HEK293 (cell line): Measurements from ENCODE around the gene CNIH3.

Experiments
- ATF2 ChIP-seq: fragments of 450-650 bp; formaldehyde crosslinking; IDR thresholded peaks from 2 replicates; pipeline ENCODE4 v1.5.1; 2016; ENCODE audit warnings: missing biosample characterization, missing genetic modification characterization, low read depth
- CTCF ChIP-seq: fragments of 450-650 bp; formaldehyde crosslinking; IDR thresholded peaks from 2 replicates; pipeline ENCODE4 v1.5.1; 2016; ENCODE audit warnings: missing biosample characterization, missing genetic modification characterization
- SALL2 ChIP-seq: fragments of 450-650 bp; formaldehyde crosslinking; IDR thresholded peaks from 2 replicates; pipeline ENCODE4 v1.5.0; 2017; ENCODE audit warnings: missing biosample characterization, mild to moderate bottlenecking, missing genetic modification characterization, borderline replicate concordance
- SETDB1 ChIP-seq: IDR thresholded peaks from one replicate; pipeline ENCODE4 v1.6.1; 2017; ENCODE audit warnings: mild to moderate bottlenecking, low read length, moderate library complexity, mixed read lengths; ENCODE audit not compliant: insufficient read length
- ZNF121 ChIP-seq: fragments of 450-650 bp; formaldehyde crosslinking; IDR thresholded peaks from 2 replicates; pipeline ENCODE4 v1.5.1; 2016; ENCODE audit warnings: missing biosample characterization, missing genetic modification characterization
- ZNF138 ChIP-seq: fragments of 450-650 bp; formaldehyde crosslinking; IDR thresholded peaks from 2 replicates; pipeline ENCODE4 v1.5.1; 2016; ENCODE audit warnings: missing biosample characterization, missing genetic modification characterization, borderline replicate concordance
- ZNF19 ChIP-seq: fragments of 450-650 bp; formaldehyde crosslinking; IDR thresholded peaks from 2 replicates; pipeline ENCODE4; 2016; ENCODE audit warnings: missing biosample characterization, missing genetic modification characterization, low read depth
- ZNF274 ChIP-seq, 2 experiments: fragments of 200-500 bp in 1 of 2; fragments of 450-650 bp in 1 of 2; sonication (Bioruptor generic) in 1 of 2; formaldehyde crosslinking in 1 of 2; IDR thresholded peaks; 2 replicates each; pipeline versions ENCODE4 v1.5.1 to v1.6.1; 2014 to 2016; ENCODE audit warnings: borderline replicate concordance in 1 of 2, inconsistent platforms in 1 of 2, low read length in 1 of 2, missing biosample characterization in 1 of 2, missing genetic modification characterization in 1 of 2
- ZNF677 ChIP-seq: fragments of 450-650 bp; IDR thresholded peaks from 2 replicates; pipeline ENCODE4 v1.5.0; 2018; ENCODE audit warnings: missing biosample characterization, mild to moderate bottlenecking, missing genetic modification characterization, moderate library complexity
- TF ChIP-seq, protein P1 (sequence below): fragments of 450-650 bp; formaldehyde crosslinking; conservative IDR thresholded peaks from 2 replicates; pipeline ENCODE4 v1.5.1; 2016; ENCODE audit warnings: low read depth, missing biosample characterization, missing genetic modification characterization
- TF ChIP-seq, protein P2 (sequence below): IDR thresholded peaks from 2 replicates; pipeline ENCODE4 v1.6.1; 2011; ENCODE audit warnings: mild to moderate bottlenecking, low read depth, low read length, borderline replicate concordance
- TF ChIP-seq, protein P3 (sequence below): fragments of 450-650 bp; formaldehyde crosslinking; optimal IDR thresholded peaks from 2 replicates; pipeline ENCODE3; 2016; ENCODE audit warnings: missing biosample characterization, mild to moderate bottlenecking, missing genetic modification characterization

- TF ChIP-seq ATF2 (tag by site-specific recombination): no peak
- no peak for TF ChIP-seq SALL2 (tag by site-specific recombination)
- TF ChIP-seq CTCF (tag by site-specific recombination): no peak
- no peak for TF ChIP-seq ZNF19 (tag by site-specific recombination)
- TF ChIP-seq, protein P1, sequence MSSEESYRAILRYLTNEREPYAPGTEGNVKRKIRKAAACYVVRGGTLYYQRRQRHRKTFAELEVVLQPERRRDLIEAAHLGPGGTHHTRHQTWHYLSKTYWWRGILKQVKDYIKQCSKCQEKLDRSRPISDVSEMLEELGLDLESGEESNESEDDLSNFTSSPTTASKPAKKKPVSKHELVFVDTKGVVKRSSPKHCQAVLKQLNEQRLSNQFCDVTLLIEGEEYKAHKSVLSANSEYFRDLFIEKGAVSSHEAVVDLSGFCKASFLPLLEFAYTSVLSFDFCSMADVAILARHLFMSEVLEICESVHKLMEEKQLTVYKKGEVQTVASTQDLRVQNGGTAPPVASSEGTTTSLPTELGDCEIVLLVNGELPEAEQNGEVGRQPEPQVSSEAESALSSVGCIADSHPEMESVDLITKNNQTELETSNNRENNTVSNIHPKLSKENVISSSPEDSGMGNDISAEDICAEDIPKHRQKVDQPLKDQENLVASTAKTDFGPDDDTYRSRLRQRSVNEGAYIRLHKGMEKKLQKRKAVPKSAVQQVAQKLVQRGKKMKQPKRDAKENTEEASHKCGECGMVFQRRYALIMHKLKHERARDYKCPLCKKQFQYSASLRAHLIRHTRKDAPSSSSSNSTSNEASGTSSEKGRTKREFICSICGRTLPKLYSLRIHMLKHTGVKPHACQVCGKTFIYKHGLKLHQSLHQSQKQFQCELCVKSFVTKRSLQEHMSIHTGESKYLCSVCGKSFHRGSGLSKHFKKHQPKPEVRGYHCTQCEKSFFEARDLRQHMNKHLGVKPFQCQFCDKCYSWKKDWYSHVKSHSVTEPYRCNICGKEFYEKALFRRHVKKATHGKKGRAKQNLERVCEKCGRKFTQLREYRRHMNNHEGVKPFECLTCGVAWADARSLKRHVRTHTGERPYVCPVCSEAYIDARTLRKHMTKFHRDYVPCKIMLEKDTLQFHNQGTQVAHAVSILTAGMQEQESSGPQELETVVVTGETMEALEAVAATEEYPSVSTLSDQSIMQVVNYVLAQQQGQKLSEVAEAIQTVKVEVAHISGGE: no peak
- TF ChIP-seq ZNF274 (IDR thresholded peaks at IDR 0.05; ENCODE audit: low read length): no peak
- no peak for TF ChIP-seq ZNF274 (tag by site-specific recombination; IDR thresholded peaks at IDR 0.05; ENCODE audit: borderline replicate concordance)
- TF ChIP-seq, protein P2, sequence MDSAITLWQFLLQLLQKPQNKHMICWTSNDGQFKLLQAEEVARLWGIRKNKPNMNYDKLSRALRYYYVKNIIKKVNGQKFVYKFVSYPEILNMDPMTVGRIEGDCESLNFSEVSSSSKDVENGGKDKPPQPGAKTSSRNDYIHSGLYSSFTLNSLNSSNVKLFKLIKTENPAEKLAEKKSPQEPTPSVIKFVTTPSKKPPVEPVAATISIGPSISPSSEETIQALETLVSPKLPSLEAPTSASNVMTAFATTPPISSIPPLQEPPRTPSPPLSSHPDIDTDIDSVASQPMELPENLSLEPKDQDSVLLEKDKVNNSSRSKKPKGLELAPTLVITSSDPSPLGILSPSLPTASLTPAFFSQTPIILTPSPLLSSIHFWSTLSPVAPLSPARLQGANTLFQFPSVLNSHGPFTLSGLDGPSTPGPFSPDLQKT: no peak
- TF ChIP-seq ZNF677 (tag by site-specific recombination): no peak
- TF ChIP-seq ZNF121: no peak
- TF ChIP-seq, protein P3, sequence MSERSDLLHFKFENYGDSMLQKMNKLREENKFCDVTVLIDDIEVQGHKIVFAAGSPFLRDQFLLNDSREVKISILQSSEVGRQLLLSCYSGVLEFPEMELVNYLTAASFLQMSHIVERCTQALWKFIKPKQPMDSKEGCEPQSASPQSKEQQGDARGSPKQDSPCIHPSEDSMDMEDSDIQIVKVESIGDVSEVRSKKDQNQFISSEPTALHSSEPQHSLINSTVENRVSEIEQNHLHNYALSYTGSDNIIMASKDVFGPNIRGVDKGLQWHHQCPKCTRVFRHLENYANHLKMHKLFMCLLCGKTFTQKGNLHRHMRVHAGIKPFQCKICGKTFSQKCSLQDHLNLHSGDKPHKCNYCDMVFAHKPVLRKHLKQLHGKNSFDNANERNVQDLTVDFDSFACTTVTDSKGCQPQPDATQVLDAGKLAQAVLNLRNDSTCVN (tag by site-specific recombination): no peak
- no peak for TF ChIP-seq SETDB1
- TF ChIP-seq ZNF138 (tag by site-specific recombination): no peak
Observed at GRCh38 chr1:224789311-224789710, 173.2 kb downstream of the CNIH3 start.
